H1 (cell line): ENCODE measurements around the gene CADPS. TPM values are rescaled to one million over a fixed set of nuclear protein-coding genes. Genes with fewer than 3 reads are reported as not detected.

Experiments used
- EGR1 ChIP-seq: IDR thresholded peaks from 2 replicates; pipeline ENCODE4 v1.6.1; 2011; ENCODE audit warnings: low read depth, low read length, borderline replicate concordance
- GABPA ChIP-seq: IDR thresholded peaks from 2 replicates; pipeline ENCODE4 v1.6.1; 2011; ENCODE audit warnings: mild to moderate bottlenecking, low read length, moderate library complexity, borderline replicate concordance; ENCODE audit not compliant: insufficient read depth
- MAX ChIP-seq: IDR thresholded peaks from 2 replicates; pipeline ENCODE4 v1.6.1; 2012; ENCODE audit warnings: inconsistent platforms
- RBBP5 ChIP-seq: IDR thresholded peaks from 2 replicates; pipeline ENCODE4 v1.7.1; 2012; ENCODE audit warnings: low read depth, mild to moderate bottlenecking, inconsistent platforms, low read length, moderate library complexity, borderline replicate concordance
- polyA plus RNA-seq, 7 experiments: library from polyadenylated mRNA; depleted of rRNA in 3 of 7; stranded (reverse) in 5 of 7; unstranded in 2 of 7; fragments of >200 nt in 5 of 7; fragments of 200-250 nt in 2 of 7; gene quantifications; 1 replicate in 5 of 7; 2 replicates in 1 of 7; 4 replicates in 1 of 7; pipeline versions ENCODE4 v1.2.1 to v1.2.3, GENCODE V29; 2011 to 2013; ENCODE audit warnings: missing spikeins in 2 of 7, mixed read lengths in 2 of 7
- total RNA-seq: library from RNA; stranded (reverse); fragmentation: NEBNext Ultra II Directional; extraction: Animal tissue kit (Norgen Biotek cat#: 25700); gene quantifications from 2 replicates; pipeline ENCODE4 v1.2.1, GENCODE V29; 2021

CADPS gene
- total and polyA plus RNA-seq, 2 of the 8 experiments (the other 6 are each of a cell fraction or from before 2014, with no cell fraction given), result 7.1 to 10.2 TPM

- no peak for TF ChIP-seq RBBP5
- TF ChIP-seq EGR1, result no peak
- no peak for TF ChIP-seq MAX
- no peak for TF ChIP-seq GABPA
Observed at GRCh38 chr3:62755285-62755684, 119.9 kb downstream of the CADPS start (continued).
